ENCODE results near the gene MAD2L1BP.

DNA sequence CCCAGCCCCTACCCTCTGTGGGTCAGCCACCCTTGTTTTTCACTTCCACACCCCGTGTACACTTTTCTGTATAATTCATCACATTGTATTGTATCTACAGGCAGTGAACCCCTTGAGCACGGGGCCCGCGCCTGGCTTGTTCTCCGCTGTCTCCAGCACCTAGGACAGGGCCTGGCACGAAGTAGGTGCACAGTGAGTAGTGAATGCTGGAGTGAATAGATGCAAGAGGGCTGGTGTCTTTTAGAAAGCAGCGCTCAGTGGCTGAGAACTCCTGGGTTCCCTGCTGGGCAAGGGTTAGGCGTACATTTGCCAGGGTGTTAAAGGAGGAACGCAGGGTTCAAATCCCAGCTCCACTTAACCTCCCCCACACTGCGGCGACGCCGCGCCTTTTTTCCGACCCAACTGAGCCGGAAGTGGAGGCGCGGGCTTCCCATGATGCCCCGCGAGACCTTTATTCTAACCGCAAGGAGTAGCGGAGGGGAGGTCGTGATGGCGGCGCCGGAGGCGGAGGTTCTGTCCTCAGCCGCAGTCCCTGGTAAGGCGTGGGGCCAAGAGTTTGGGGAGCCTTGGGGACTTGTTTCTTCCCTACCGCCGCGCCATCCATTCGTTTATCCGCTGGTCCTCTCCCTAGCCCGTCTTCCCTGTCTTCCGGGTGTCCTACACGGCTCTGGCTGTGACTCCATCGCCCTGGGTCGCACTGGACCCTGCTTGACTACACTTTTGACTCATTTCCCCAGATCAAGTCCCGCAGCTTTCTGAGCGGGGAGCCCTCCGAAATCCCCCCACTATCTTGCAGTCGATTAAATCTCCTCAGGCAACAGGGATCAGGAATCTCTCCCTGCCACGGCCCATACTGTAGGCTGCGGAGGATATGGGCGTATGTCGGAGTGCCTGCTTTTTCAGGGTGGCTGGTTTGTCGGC is at the start of gene MAD2L1BP:
- TF ChIP-seq, protein P1, sequence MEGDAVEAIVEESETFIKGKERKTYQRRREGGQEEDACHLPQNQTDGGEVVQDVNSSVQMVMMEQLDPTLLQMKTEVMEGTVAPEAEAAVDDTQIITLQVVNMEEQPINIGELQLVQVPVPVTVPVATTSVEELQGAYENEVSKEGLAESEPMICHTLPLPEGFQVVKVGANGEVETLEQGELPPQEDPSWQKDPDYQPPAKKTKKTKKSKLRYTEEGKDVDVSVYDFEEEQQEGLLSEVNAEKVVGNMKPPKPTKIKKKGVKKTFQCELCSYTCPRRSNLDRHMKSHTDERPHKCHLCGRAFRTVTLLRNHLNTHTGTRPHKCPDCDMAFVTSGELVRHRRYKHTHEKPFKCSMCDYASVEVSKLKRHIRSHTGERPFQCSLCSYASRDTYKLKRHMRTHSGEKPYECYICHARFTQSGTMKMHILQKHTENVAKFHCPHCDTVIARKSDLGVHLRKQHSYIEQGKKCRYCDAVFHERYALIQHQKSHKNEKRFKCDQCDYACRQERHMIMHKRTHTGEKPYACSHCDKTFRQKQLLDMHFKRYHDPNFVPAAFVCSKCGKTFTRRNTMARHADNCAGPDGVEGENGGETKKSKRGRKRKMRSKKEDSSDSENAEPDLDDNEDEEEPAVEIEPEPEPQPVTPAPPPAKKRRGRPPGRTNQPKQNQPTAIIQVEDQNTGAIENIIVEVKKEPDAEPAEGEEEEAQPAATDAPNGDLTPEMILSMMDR (conservative IDR thresholded peaks at IDR 0.05; ENCODE audit: low read length): no peak
- no peak for TF ChIP-seq EZH2phosphoT487 (IDR thresholded peaks at IDR 0.05; ENCODE audit: borderline replicate concordance, low read depth, low read length)

Measured in OCI-LY7 (cell line).